COLO668 (cell line): ENCODE results near the gene RAB11FIP2.

Experiments
- DNase-seq: peaks from one replicate; lab custom pipeline; 2025; ENCODE audit not compliant: unreplicated experiment; lab: John Stamatoyannopoulos, UW

The RAB11FIP2 gene

GRCh38 chr10:117987244-117987909 is 59.4 kb downstream of the RAB11FIP2 start:
- DNase-seq = no peak

GRCh38 chr10:117983961-117984360 is 62.8 kb downstream of the RAB11FIP2 start:
- DNase-seq = no peak

DNA sequence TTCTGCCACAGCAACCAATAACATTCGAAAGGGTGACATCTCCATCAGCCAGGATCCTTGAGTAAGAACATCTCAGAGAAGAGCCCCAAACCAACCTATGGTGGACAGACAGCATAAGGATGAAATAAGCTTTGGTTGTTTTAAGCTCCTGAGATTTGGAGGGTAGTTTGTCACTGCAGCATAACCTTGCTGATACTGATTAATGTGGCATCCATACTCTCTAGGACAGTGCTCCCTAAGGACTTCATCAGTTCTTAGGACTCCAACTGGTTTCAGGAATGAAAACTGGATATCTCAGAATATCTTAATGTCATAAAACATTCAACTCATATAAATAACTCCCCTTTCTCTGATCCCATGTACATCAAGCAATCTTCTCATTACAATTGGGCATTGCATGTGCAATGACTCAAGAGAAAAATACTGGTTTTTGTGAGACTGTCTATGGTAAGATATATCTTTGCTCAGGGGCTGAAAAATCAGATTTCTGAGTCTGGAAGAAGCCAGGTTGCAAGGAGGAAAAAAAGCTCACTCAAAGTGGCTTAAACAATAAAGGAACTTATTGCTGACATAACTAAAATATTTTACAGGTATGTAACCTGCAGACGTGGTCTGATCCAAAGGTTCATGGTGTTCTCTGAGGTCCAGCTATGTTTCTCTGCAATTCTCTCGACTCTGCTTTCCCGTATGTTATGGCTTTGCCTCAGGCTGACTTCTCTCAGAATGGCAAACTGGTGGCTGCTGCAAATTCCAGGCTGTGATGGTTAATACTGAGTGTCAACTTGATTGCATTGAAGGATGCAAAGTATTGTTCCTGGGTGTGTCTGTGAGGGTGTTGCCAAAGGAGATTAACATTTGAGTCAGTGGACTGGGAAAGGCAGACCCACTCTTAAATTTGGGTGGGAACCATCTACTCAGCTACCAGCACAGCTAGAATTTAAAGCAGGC is 65.7 kb downstream of the RAB11FIP2 start:
- no peak for DNase-seq

DNA sequence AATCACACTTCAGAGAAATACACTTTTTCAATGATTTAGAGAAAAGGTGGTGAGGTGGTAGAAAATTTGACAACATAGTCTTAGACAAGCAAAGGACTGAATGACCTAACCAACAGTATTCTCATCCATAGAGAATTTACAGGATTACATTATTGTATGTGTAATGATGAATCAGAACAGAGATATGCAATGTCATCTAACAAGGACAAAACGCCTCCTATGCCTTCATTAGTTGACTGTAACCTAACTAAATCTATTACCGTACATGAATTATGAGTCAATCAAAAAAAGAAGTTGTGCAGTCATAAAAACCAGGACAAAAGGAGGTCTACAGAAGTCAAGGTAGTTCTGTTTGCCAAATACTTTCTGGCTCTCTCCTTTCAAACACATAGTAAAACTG is 66.5 kb downstream of the RAB11FIP2 start:
- DNase-seq = no peak

- DNase-seq = no peak
These were observed 74.4 kb downstream of the RAB11FIP2 start for GRCh38 chr10:117972168-117972837.

DNA sequence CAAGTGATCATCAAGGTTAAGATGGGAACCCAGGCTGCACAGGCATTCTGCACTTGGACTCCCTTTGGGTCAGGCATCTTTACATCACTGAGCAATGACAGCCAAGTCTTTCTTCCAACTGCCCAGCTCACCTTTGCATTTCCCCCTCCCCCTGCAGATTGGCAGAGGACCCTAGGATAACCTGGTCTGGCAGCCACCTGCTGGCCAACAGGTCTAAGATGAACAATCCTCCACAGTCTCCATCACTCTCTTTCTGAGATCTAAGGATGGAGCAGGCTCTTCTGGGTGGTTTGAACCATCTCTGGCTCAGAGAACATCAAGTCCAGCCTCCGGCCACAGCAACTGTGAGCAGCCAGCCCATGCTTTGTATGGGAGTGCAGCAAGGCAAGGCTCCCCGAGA is 75.8 kb downstream of the RAB11FIP2 start:
- DNase-seq = no peak

DNA sequence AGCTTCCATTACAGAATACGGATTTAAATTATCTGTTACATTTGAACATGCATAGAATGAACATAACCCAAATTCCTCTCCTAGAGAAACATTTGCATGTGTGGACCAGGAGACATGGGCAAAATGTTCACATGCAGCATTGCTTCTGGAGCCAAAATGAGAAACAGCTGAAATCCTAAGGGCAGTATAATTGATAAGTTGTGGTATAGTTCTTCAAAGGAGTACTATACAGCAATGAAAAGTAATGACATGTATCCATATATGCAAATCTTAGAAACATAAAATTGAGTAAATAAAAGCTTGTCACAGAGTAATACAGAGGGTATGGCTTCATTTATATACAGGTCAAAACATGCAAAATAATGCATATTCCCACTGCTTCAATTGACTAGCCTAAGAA is 77.1 kb downstream of the RAB11FIP2 start:
- DNase-seq = no peak

- DNase-seq = no peak
These were observed 78.2 kb downstream of the RAB11FIP2 start for GRCh38 chr10:117968354-117969182.

- DNase-seq = no peak
These were observed 79.5 kb downstream of the RAB11FIP2 start for GRCh38 chr10:117967149-117967650.

GRCh38 chr10:117965984-117966383 is 80.8 kb downstream of the RAB11FIP2 start:
- no peak for DNase-seq

- DNase-seq = no peak
These were observed 82.2 kb downstream of the RAB11FIP2 start for GRCh38 chr10:117964536-117964935.

DNA sequence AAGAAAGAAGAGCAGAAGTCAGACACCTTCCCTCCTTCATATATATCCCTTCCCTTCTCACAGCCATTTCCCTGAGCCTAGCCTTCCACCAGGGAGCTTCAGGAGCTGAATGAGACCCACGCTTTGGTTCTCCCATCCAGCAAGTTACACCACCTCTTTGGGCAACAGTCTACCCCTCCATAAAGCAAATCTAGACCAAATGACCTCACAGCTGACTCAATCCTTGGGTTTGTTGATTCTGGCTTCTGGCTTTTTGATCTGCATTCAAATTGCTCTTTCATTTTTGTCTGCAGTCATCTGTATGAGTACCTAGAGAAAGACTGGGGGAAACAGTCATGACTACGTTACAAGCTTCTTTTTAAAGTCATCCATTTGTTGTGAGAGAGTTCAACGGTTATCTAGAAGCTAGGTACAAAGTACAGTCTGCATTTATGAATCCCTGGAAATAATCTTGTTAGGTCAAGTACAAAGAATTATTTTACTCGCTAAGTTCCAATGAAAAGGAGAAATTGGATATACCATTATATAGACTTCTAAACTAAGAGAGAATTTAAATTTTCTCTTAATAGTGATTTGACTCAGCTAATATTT is 86.3 kb downstream of the RAB11FIP2 start:
- no peak for DNase-seq

DNA sequence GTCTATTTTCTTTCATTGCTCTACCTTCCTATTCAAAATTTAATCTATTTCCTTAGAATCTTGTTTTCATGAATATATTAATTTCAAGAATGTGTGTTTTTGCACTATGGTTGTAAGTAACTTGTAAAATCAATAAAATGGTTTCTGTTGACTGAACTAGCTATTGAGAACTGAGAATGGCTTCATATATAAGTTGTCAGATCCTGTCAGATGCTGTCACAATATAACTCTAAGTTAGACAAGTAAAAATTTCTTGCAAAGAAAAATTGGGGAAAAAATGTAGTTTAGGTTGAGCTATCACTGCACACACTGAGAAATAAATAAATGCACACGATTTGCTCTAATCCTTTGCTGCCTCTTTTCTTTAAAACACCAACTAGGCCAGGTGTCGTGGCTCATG is 89.8 kb downstream of the RAB11FIP2 start:
- DNase-seq = no peak

GRCh38 chr10:117955176-117955575 is 91.6 kb downstream of the RAB11FIP2 start:
- DNase-seq = no peak
